ENCODE results near the gene EPB41.
"Not testable (repeated sequence)": the region's sequence is repeated elsewhere in the genome, so short reads cannot be mapped to it uniquely, and the experiment has no call there.

Gene EPB41

DNA sequence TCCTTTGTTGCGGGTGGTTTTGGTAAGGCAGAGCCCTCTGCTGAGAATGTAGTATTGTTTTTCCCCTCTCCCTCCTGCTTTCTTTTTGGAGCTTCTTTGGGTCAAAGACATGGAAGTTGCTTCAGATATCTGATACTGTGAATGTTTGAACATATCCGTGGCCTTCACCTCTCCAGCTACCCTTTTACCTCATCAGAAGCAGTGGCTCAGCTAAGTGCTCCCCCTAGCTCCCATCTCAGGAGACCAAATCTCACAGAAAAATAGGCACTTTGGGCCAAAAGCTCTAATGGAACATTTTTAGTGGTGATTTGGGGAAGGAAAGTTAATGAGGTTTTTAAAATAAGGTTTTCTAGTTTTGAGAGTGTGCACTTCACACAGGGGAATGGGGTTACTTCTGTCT lies 203.0 kb downstream of the EPB41 start:
- no peak for DNase-seq

DNA sequence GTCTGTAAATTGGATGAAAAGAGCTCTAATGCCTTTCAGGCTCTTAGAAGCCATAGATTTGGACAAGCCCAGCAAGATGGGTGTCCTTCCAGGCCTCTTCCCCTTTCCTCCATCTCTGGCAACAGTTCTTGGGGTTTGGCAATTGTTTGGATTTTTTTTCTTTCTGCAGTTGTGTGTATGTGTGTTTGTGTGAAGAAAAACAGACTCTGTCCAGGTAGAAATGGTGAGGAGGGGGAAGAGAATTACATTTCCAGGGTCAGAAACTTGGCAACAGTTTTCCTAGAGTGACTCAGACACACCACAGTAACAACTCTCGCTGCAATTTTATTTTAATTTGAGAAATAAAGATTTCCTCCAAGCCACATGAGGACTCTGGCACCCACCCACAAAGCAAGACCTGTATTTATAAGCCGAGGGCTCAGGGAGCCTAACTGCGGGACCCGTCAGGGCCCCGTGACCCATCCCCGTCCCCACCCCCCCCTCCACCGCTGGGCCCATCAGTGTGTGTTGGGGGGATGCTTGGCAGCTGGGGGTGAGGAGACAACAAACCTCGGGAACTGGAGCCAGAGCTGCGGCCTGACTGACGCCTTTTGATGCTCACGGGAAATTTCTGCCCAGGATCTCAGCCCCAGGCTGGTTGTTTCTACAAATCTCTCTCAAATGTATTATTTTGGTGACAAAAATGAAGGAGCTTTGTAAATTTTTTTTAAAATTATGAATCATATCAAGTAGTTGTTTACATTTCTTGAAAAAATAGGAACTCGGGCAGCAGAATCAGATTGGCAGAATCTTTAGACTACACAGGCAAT lies 205.0 kb downstream of the EPB41 start:
- DNase-seq = no peak

DNA sequence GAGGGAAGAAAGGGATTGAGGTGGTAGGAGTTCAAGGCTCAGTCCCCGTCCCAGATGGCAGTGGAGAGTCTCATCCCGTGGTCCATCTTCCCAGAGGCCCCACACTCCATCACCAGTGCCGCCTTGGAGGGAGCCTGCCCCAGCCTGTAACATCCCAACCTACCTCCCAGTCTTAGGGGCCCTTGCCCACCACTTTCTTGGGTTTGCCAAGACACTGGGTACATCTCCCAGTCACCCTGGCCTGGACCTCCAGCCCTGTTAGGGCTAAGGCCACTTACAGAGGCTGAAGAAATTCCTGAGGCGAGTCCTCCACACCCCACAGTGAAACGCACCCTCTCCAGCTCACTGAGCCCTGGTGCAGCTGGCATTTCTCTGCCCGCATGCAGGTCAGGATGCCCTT lies 206.0 kb downstream of the EPB41 start:
- DNase-seq = no peak

DNA sequence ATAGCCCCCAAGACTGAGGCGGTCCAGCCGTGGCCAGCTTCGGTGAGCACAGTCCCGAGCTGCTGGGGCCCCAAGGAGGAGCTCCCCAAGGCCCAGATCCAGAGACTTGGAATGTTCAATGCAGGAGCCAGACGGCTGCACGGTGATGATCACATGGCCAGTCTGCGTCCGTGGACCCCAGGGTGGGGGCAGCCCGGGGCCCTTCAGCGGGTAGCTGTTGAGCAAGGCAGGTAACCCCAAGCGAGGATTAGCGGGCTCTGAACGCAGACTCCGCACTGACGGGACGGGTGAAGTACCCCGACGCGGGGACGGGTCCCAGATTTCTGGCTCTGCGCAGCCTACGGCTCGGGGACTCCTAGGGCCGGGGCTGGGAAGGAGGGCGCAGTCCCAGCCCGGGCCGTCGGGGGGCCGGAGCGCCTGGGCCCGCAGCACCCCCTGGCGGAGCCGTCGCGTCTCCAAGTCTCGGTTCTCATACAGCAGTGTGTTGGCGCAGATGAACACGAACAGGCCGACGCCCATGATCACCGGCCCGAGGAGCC lies 206.6 kb downstream of the EPB41 start:
- peak; percentile 43 for DNase-seq

DNA sequence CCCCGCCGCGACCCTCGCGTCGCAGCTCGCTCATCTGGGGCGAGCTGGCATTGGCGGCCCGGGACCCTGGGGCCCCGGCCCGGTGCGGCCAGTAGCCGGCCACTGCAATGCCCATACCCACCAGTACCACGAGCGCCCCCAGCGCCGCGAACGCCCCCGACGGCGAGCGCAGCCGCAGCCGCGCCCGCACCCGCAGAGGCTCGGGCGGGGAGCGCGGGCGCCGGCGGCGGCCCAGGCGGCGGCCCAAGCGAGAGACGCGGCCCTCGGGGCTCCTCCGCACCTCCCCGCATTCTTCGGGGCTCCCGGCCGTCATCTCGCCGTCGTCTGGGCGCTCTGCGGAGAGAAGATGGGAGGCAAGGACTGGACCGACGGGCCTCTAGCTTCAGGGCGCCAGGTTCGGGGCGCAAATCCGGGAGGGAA lies 207.2 kb downstream of the EPB41 start:
- DNase-seq = no peak

DNA sequence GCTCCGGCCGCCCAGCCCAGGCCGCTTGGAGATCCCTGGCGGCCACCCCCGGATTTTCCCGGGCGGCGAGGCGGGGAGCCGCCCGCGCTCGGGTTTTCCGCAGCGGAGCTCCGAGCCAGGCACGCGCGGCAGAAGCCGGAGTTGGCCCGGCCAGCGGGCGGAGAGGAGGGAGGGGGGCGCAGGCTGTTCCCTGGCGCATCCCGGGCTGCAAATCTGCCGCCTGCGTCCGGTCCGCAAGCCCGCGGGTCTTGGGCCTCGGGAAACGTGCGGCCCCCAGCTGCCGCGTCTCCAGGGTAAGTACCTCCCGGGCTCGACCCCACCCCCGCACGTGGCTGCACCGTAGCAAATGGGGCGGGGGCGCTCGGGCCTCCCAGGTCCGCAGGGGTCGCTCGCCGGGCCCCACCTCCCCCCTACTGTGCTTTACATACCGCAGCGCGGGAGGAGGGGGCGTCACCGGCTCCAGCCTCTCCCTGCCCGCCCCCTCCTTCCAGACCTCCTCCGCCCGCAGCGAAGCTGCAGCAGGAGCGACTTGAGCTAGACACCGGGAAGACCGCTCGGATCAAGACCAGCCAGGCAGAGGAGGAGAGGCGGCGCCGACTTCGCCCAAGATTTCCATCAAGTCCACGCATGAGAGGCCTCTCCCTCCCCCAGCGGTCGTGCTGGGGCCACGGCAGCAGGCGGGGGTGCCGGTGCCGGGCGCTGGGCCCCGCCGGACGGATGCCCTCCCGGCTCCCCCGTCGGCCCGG lies 207.7 kb downstream of the EPB41 start:
- no peak for DNase-seq

DNA sequence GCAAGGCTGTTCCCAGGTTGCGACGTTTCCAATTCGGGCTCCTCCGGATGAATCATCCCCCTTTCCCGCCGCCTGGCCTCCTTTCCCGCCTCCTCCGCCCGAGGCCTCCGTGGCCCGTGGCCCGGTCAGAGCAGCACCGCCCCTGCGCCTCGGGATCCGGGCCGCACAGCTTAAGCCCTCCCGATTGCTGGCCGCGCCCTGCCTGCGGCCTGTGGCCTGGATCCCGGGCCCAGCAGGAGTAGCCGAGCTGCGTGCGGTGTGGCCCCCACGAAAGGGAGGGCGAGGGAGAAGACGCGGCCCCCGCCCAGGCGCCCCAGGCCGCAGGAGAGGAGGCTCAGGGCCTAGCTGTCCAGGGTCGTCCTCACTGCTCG lies 208.3 kb downstream of the EPB41 start:
- DNase-seq = no peak

DNA sequence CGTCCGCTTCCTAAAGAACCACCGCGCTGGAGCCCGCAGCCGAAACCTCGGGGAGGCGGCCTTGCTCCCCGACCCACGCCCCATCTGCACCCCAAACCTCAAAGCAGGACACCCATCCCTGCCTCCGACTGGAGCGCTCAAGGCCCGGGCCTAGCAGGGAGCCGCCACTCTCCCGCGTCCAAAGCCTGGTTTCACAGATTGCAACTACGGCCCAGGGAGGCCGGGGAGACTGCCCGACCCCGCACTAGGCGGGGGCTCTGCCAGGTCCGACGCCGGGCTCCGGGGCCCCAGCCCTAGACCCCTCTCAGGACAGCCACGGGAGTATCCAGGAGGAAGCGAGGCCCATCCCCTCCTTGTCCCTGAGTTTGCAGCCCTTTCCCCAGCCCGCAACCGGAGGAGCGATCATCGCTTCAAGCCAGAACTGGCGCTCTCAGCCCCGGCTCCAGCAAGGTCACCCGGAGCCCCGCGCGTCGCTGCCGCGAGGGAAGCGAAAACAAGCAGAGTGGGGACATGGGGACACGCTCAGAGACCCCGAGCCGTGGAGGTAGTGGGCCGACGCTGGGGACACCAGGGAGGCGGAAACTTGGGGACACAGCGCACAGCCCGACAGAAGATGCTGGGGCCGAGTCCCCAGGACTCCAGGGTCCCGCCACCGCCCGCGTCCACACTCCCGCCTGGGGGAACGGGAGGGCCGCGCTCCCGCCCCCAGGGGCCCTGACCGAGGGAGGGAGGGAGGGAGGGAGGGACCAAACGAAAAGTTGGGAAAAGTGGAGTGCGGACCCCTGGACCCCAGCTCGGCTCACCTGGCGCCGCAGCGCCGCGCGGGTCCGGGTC lies 208.9 kb downstream of the EPB41 start:
- peak; percentile 15 for DNase-seq

DNA sequence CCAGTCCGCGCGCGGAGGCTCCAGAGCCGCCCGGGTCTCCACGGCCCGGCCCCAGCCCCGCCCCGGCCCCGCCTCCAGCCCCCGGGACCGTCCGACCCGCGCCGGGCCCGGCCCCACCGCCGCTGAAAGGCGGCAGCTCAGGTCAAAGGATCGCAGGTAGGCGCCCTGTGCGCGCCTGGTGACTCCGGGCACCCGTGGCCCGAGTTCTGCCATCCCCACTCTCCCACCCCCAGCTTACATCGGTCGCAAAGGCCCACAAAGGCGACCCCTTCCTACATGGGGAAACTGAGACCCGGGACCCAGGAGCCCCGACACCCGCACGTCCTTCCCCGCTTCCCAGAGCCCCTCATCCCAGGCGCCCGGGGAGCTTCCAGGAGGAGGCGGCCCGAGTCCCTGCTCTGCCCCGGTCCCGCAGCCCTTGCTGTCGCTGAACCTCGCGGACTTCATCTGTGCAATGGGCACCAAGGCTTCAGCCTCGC lies 209.6 kb downstream of the EPB41 start, which contains the start of gene TMEM200B:
Gene TMEM200B (minus strand): TSS at position 17 of the 479 bp plus-strand sequence. CDS start 2,075 bp downstream, outside the sequence.
- no peak for DNase-seq

DNA sequence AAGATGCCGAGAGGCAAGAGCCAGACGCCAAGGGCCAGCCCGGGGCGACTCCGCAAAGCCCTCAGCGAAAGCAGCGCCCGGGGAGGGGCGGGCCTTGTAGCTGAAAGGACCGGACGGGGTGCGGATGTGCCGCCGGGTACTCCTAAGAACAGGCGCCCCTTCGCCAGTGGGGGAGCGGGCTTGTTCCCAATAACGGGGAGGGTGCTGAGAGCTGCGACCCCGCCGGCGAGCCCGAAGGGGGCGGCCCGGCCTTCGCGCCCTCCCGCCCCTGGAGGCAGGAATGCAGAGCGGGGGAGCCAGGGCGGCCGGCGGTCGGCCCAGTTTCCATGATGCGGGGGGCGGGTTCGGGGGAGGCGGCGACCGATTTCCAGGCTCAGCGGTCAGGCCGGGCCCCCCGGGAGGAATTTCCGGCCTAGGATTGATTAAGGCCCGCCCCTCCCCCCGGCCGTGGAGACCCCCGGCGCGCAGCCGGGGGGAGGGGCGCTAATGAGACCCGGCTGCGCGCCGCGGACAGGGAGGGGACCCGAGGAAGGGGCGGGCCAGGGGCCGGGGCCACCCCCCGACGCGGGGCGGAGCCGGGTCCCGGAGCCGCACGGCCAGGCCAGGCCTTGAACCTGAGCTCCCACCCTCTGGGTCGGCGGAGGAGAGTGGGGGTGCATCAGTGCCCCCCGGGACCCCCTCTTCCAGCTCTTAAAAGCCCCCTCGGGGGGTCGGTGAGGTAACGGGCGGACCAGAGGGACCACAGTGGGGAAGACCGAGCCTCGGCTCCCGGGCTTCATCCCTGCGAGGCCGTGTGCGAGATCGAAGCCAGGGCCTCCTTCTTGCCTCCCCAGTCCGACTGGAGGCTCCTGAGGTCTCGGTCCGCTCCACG lies 210.2 kb downstream of the EPB41 start:
- peak; percentile 32 for DNase-seq

DNA sequence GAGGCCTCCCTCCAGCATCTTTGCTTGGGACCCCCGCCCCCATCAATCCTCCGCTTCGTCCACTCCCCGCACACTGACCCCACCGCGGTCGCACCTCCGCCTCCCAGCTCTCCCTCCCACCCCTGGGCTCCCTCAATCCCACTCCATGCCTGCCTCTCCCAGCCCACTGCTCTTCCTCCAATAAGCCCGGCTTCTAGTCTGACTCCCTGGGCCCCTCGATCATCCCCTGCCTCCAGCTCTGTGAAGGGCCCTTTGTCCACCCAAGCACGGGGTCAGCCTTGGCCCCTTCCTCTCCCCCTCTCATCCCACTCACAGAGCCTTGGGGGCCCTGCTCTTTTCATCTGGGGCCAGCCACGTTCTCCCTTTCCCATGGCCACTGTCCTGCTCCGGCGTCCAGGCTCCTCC lies 210.9 kb downstream of the EPB41 start:
- no peak for DNase-seq

DNA sequence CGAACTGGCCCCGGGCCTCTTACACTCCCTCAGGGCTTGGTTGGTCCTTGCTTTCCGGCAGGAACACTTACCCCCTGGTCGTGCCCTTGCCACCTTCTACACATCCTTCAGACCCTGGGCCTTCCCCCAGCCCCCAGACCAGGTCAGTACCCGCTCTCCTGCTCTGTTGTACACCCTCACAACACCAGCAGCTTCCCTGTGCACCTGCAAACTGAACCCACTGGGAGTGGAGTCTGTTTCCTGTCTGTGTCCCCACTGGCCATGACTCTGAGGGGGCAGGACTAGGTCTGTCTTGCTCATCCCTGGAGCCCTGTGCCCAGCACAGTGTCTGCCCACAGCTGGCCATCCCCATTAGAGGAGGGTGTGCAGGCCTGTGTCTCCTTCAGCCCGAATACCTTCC lies 211.4 kb downstream of the EPB41 start:
- DNase-seq = no peak

DNA sequence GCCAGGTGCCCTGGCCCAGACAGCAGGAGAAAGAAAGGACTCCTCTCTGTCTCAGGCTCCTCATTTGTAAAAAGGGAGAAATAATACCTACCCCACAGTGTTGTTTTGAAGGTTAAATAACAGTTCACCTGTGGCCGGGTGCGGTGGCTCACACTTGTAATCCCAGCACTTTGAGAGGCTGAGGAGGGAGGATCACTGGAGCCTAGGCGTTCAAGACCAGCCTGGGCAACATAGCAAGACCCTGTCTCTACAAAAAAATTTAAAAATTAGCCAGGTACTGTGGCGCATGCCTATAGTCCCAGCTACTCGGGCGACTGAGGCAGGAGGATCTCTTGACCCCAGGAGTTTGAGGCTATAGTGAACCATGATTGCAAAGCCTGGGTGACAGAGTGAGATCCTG lies 211.8 kb downstream of the EPB41 start:
- no peak for DNase-seq

DNA sequence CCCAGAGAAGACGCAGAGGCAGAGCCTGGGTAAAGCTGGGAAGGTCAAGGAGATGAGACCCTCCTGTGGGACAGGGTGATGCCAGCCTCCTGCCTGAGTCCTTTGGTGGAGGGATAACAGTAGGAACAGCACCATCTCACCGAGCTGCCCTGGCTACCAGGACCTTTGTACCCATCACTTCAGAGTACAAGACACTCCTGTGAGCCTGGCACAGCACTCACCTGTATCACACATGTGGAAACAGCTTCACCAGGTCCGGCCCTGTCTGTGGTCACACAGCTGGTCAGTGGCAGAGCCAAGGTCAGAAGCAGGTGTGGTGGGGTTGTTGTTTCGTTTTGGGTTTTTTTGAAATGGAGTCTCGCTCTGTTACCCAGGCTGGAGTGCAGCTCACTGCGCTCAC lies 214.4 kb downstream of the EPB41 start:
- DNase-seq = no peak

DNA sequence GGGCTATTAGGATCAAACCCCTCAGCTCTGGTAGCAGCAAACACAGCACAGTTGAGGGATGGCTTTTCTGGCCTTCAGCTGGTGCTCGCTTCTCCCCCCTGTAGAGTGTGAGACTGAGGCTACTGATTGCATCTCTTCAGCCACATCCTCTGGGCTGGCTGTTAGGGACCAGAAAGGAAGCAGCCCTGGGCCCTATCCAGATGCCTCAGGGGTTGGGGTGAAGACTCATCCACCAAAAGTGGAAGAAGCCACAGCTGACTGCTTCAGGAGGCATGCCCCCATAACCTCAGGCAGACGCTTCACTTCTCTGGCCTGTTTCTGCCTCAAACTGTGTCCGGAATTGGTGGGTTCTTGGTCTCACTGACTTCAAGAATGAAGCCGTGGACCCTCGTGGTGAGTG lies 215.5 kb downstream of the EPB41 start:
- DNase-seq = no peak

DNA sequence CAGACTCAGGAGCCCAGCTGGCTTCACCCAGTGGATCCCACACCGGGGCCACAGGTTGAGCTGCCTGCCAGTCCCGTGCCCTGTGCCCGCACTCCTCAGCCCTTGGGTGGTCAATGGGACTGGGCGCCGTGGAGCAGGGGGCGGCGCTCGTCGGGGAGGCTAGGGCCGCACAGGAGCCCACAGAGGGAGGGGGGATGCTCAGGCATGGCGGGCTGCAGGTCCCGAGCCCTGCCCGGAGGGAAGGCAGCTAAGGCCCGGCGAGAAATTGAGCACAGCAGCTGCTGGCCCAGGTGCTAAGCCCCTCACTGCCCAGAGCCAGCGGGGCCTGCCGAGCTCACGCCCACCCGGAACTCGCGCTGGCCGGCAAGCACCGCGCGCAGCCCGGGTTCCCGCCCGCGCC lies 216.7 kb downstream of the EPB41 start:
- DNase-seq = not testable (repeated sequence)

DNA sequence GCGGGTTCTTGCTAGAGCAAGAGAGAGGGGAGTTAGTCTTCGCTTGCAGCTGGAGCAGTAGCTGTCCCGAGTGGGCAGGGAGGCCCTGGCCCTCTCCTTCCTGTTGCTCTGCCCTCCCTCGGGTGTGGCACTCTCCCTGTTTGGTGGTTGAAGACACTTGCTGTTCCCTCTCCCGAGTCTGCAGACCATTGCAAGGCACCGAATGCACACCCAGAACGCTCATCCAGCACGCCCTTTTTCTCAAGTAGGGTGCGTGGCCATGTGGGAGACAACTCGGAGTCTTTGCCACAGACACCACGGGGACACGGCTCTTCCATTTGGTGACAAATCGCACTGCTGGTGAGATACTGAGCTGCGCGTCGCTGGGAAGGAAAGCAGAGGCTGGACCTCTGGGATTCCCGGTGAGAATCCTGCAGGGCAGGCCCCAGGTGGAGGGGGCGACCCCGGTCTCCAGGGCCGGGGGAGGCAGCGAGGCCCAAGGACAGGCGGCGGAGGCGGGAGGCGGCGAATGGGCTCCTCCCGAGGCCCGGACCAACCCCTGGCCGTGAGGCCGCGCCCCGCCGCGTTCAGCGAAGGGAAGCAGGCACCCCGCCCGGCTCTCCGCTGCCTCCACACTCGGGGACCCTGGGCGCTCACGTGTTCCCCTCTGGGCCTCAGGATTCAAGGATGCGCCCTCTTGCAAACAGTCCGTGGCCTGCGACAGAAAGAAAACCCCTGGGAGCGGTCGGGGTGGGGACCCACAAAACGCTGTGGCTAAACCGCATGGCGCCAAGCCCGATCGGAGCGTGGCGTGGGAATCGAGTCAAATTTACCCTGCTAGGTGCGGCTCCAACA lies 219.7 kb downstream of the EPB41 start:
- no peak for DNase-seq

DNA sequence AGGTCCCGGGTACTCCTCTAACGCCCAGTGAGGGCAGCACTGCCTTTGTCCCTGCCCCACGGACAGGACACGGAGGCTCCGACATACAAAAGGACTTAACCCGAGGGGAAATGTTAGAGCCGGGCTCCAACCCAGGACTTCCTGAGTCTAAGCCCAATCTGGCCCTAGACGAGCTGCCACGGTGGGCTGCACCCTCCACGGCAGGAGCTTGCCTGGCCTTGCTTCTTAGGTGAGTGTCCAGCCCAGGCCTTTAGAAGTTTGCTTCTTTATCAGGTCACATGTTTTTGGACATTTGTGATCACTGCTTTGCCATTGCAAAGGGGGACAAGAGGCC lies 220.3 kb downstream of the EPB41 start:
- no peak for DNase-seq

DNA sequence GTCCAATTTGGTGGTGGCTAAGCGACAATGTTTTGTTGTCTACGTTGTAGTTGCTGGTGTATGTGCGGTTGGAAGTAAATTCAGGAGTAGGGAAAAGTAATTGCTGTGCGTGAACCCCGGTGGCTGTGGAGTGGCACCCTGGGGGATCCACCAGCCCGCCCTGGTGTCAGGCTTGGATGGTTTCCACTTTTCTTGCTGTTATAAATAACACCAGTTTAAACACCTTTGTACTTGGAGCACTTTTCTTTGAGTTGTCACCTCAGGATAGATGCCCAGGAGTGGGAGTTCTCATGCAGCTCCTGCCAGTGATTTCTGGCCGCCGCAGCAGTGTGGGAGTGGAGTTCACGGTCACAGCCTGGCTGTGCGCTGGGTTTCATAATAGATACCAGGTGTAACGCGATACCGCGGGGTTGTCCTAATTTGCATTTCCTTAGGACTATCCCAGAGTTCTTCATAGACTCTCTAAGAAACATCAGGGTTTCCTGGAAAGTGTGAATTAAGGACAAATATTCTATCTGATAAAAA lies 222.1 kb downstream of the EPB41 start:
- DNase-seq = no peak

DNA sequence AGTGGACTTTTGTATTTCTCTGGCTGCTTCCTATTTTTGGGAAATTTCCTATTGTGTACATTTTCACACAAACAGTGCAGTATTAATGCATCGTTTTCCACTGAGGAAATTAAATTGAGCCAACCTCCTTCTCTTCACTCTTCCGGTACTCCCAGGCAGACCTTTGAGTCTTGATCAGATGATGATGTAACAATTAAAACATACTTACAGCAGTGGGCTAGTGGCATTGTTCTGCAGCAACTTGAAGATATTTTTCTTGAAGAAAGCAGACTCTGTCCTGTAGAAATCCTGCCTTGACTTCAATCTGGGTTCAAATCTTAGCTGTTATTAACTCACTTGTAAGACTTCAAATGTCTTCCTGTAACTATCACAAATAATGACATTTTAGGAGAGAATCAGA lies 228.3 kb downstream of the EPB41 start:
- DNase-seq = no peak

DNA sequence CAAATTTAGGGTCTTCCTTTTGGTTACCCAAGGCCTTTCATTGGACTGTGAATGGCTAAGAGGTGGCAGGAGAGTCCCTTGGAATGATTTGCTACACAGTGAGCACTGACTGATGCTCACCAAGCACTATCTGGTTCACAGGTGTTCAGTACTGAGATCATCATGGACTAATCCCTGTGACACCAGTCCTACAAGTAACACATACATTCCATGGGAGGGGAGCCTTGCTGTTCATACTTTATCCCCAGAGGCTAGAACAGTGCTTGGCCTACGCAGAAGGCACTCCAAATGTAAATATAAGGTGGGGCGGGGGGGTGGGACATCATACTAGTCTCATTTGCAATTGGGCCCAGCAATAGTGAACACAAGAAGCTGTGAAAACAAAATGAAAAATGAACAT lies 229.8 kb downstream of the EPB41 start:
- DNase-seq = no peak
